Kasumi-1 (cell line): ENCODE results near the gene BUB1B.

Source experiments
- DNase-seq, 2 experiments: peaks; one replicate each; lab custom pipeline; 2025; lab: John Stamatoyannopoulos, UW

Gene BUB1B

GRCh38 chr15:40239693-40240618, 79.1 kb downstream of the BUB1B start:
- no peak for DNase-seq

GRCh38 chr15:40240619-40241221, 79.9 kb downstream of the BUB1B start:
- DNase-seq = no peak

DNA sequence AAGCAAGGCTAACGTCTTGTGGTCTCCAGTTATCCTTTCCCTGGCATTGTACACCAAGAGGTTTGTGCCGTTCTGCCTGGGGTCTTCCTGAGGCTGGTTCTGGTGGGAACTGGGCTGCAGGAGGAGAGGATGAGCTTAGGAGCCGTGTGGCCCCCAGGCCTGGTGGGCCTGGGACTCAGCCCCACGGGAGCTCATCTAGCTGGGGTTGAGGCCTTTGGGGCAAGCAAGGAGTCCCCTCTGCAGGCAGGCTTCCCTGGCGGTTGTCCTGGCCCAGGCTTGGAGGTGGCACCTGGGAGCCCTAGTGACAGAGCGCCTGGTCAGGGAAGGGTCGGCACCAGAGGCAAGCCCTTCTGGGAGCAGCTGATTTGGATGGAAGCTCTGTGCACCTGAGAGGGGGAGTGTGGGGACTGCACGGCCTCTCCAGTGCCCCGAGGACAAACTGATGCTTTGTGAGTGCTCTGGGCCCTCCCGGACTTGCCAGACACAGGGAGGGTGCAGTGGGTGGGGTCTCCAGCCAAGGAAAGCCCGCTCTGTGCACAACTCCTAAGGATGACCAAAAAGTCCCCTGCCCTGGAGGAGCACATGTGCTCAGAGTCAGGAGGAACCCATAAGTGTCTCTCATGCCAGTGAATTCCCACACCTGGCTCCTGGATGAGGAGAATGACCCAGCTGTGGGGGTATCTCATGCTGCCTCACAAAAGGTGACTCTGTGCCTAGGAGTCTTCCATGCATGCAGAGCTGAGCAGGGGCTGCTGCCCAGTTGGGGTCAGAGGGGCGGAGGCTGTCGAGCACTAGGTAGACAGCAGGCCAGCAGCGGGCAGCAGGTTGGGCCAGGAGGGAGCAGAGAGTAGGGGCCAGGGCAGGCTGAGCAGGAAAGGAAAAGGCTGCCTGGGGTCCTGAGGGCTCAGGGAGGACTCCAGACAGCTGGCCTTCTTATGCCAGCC, 80.7 kb downstream of the BUB1B start:
- no peak for DNase-seq

- DNase-seq = no peak
Observed at GRCh38 chr15:40242213-40242599, 81.3 kb downstream of the BUB1B start.

DNA sequence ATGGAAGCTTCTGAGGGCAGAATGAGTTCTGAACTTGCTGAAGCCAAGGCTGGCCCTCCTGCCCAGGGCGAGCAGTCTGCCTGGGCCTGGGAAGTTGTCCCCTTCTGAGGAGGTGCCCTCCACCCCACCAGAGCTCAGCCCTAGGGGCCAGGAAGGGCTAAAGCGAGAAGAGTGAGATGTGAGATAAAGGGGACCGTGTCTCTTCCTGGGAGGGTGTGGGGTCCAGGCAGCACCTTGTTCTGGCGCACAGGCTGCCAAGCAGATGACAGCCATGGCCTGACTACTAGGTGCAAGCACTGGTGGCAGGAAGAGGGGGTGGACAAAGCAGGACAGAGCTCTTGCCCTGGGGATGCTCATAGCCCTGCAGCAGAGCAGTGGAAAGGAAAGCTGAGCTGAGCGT, 81.7 kb downstream of the BUB1B start:
- no peak for DNase-seq

DNA sequence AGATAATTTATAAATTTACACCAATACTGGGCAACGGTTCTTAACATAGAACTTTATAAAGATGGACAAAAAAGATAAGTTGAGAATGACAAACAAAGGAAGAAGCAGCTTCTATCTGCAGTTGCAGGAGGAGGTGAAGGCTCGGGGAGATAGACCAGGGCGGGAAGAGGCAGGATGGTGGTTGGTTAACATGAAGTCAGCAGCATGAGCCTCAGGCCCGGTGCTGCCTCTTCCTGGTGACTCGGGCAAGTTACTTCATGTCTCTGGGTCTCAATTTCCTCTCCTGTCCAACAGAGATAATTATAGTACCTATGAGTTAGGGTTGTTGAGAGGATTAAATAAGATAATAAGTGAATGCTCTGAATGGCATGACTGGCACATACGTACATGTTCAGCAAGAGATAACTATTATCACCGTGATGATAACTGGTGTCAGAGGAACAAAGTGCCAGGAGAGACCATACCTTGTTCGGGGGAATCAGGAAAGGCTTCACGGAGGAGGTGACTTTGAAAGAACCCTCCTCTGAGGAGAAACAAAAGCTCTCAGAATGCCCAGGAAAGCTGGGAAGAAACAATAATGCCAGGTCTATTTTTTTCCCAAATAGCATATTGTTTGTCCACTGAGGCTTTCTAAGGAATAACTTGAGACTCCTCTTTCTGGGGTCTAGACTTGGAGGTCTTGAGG, 82.4 kb downstream of the BUB1B start:
- DNase-seq = no peak

DNA sequence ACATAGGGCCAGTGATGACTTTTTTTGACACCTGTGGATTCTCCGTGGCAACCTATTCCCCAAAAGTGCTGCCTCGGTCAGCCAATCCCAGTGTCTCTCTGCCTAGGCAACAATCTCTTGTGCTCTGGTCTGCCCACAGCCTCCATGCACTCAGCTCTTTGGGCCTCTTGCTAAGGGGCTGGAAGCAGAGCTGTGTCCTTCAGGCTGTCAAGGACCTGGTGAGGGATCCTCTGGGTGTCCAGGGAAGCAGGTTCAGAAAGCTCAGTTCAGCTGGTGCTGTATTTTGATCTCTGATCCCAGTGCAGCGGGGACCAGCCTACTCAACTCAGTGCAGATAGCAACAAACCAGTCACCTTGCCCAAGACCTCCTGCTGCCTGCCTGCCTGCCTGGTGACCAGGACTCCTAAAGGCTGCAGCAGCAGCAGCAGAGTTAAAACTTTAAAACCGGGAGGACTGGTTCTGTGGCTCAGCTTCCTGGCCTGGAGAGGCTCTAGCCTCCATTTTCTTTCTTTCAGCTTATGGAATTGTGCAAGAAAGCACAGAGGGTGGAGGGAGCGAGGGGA, 84.2 kb downstream of the BUB1B start:
- DNase-seq = no peak

- DNase-seq = no peak
Observed at GRCh38 chr15:40245666-40246450, 85.0 kb downstream of the BUB1B start.

DNA sequence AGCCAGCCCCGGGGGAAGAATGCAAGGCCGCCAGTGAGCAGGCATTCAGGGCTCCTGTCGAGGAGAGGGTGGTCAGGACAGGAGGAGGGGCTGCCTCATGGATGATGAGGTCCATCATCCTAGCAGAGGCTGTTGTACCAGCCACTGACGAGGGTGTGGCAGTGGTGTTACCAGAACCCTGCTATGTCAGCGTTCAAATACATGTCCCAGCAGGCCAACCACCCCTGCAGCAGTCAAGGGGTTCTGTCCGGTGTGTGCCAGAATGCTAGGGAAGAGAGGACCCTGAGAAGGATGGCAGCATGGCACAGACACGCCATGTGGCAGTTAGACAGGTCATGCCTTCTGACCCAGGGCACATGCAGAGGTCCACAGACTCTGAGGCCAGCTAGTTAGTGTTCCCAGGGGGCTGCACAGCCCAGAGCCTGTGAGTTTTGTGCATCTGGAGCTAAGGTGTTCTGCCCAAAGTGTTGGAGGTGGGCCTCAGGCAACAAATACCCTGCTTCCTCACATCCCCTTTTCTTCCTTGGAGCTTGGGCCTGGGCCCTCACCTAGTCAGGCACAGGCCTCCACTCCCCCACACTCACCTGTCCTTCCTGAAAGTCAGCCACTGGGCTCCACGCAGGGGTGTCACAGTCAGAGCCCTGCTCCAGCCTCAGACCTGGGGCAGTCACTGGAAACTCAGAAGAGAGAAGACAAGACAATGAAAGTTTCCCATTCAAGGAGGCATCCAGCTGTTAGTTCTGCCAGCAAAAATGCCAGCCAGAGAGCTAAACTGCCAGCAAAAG, 85.8 kb downstream of the BUB1B start:
- DNase-seq = no peak

DNA sequence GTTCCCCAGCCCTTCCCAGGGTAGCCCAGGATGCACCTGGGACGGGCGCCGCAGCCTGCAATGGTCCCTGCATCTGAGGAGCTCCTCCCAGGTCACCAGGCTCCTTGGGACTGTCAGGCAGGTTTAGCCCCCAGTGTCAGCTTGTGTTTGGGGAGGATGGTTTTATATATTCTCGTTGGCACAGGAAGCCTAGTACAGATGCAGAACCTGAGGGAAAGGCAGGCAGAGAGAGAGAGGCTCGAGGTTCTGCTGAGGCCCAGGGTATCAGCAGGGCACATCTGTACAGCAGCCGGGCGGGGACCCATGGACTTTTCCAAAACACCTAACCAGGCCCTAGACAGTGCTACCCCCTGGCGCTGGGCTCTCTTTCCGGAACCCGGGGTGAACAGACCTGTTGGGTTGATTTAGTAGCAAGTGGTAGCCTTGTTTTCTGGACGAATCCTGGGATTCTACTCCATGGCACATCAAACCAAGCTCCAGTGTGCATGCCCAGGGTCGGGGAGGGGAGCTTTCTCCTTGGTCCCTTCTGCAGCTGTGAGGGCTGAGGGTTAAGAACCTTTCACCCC, 86.6 kb downstream of the BUB1B start:
- no peak for DNase-seq

GRCh38 chr15:40248006-40248783, 87.3 kb downstream of the BUB1B start:
- DNase-seq = no peak

- no peak for DNase-seq
Observed at GRCh38 chr15:40249477-40250303, 88.8 kb downstream of the BUB1B start.

GRCh38 chr15:40250304-40250656, 89.4 kb downstream of the BUB1B start:
- DNase-seq = no peak

GRCh38 chr15:40250771-40251483, 90.1 kb downstream of the BUB1B start:
- DNase-seq = no peak

GRCh38 chr15:40251486-40252140, 90.7 kb downstream of the BUB1B start:
- DNase-seq = no peak

DNA sequence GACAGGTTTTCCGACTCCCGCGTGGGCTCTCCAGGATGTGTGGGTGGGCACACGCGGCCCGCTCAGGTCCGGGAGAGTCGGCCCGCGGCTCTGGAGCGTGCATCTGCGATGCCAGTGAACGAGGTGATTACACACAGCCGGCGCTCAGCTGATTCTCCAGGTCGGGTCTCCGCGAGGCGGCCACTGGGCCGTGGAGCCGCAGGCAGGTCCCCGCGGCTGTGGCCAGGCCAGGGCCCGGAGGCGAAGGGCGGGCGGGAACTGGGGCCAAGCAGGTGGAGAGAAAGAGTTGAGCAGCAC, 91.2 kb downstream of the BUB1B start:
- DNase-seq = no peak
